GM18502 (cell line): ENCODE data around the gene SLC22A8.
"Not testable (repeated sequence)": the region's sequence is repeated elsewhere in the genome, so short reads cannot be mapped to it uniquely, and the experiment has no call there.

Source experiments
- ATAC-seq: cut with Tn5 transposase; IDR thresholded peaks from one replicate; pipeline ENCODE4 v1.9.1; 2021; ENCODE audit warnings: mild to moderate bottlenecking; ENCODE audit not compliant: unreplicated experiment, poor library complexity

Gene SLC22A8

DNA sequence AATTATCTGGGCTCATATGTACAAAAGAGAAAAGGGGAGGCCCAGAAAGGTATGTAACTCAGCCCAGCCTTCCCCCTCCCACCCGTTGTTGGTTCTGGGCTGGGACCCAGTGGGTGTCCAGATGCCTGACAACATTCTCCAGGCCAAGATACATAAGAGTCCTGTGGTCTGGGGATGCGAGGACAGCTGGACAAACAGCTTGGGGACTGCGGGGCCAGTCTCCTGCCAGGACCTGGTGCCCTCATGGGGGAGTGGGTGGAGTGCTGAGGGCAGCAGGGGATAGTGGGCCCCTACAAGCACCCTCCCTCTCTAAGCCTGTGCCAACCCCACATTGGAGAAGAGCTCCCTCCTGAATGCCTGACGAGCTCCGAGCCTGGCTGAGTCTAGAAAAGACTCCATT lies 27.4 kb downstream of the SLC22A8 start:
- ATAC-seq: no peak

DNA sequence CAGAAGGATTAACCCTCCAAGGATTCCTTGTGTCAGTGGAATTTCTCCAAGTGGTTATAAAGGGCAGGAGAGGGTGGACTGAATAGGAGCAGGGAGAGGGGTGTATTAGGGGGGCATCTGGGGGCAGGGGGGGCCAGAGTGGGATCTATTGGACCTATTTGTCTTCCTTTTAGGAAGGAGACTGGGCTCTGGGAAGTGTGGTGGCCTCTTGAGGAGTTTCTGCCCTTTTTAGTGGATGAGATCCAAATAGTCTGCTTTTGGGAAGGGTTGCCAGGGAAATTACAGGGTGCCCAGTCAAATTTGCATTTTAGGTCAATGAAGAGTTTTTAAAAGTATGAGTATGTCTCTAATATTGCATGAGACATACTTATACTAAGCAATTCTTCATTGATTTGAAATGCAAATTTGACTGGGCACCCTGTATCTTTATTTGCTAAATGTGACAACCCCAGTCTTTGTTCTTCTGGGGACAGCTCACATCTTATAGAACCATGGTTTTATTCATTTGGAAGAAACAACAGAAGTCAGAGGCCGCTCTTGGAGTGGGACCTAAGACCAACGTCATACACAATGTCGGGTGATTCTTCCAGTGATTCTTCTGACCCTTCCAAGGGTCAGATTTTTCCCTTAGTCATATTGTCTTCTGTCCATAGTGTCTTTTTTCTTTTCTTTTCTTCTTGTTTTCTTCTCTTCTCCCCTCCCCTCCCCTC lies 30.4 kb downstream of the SLC22A8 start:
- ATAC-seq: no peak

DNA sequence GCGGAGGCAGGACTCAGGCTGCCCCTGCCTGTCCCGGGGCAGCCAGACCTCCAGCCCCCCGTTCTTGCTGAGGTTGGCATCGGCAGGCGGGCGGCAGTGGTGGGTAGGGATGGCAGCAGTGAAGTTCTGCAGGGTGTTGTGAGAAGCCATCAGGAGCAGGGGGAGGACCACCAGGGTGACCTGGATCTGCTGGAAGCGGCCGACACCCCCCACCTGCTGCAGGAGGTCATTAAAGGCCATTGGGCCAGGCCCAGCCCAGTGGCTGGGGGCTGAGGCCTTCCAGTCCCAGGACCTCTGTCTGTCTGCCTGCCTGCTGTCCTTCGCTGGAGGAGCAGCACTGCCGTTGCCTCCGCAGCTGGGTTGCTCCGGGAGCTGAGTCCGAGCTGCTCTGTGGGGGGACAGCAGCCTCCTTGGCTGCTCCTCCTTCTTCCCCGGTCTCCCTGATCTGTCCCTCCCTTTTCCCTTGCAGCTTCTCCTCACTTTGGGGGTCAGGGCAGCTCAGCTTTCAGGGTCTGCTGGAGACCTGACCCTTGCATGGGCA lies 31.1 kb downstream of the SLC22A8 start, which contains the start of gene SLC22A6:
SLC22A6 (minus strand) TSS at position 517 of the 541 bp plus-strand sequence; CDS start at position 240, 277 bp downstream.
- no peak for ATAC-seq

- ATAC-seq: no peak
These were observed 32.0 kb downstream of the SLC22A8 start for GRCh38 chr11:62983536-62984199.

DNA sequence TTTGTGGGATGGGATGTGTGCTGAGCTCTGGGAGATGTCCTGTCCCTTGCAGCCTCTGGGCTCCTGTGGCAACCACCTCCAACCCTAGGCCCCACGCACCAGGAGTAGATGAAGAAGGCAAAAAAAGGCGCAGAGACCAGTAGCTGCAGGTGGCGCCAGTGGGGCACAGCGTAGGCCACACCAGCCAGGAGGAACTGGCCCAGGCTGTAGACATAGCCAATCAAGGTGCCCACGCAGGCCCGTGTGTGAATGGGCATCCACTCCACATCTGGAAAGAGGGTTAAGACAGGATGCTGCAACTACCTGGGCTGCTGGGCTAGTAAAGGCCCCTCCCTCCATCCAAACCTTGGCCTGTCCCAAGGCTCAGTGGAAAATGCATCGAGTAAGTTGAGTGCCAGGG lies 33.9 kb downstream of the SLC22A8 start:
- ATAC-seq: no peak

- ATAC-seq: no peak
These were observed 35.4 kb downstream of the SLC22A8 start for GRCh38 chr11:62980133-62980760.

DNA sequence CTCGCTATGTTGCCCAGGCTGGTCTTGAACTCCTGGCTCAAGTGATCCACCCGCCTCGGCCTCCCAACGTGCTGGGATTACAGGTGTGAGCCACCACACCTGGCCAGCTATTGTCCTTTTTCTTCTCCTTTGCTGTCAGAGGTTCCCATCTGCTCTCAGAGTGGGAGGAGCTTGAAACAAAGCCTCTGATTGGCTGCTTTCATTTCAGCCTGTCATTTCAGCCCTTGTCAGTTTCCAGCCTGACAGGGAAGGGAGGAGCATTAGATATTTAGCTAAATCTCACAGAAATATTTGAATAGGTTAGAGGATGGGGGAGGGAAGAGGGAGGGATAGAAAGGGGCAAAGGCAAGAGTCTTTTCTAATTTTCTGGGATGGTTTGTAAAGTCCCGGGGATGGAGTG lies 39.5 kb downstream of the SLC22A8 start:
- ATAC-seq: no peak

DNA sequence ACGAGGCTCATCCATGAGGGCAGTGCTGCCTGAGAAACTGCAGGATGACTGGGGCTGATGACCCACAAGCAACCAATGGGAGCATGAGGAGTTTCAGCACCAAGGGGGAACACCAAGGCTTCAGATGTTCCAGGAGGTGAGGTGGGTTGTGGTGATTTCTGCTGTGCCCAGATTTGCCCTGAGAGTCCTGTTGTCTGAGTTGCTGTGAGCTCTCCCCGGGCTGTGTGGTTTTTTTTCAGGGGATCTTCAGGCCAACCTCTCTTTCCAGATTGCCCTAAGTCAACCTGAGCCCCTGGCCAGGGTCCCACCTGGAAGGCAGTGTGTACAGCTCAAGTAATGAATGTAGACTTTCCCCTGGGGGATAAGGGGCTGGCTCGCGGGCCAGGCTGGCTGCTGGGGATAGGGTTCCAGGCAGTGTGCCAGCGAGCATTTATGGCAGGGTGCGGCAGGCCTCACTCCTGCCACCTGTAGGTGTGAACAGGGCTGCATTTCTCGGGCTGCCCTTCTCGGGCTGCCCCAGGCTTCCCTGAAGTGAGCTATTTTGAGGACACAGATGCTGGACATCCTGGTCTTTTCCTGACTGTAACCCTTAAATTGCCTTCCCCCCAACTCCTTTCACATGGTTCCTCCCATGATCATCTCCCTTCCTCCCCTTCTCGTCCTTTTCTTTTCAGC lies 40.7 kb downstream of the SLC22A8 start:
- no peak for ATAC-seq

- ATAC-seq: no peak
These were observed 50.1 kb downstream of the SLC22A8 start for GRCh38 chr11:62965574-62965973.

DNA sequence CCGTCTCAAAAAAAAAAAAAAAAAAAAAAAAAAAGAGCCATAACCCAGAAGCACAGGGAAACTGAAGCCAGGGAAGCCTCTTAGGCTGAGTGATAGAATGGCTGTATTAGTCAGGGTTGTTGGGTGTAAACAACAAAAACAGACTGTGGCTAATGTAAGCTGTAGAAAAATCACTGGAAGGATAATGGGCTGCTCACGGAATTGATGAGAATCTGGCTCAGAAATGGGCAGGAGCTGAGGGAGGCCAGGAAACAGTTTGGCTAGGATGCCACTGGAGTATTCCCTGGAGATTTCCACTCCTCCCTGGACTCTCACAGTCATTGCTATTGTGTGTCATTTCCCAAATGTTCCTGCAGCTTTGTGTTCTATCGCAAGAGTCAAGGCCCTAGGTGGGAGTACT lies 53.2 kb downstream of the SLC22A8 start:
- ATAC-seq: no peak

DNA sequence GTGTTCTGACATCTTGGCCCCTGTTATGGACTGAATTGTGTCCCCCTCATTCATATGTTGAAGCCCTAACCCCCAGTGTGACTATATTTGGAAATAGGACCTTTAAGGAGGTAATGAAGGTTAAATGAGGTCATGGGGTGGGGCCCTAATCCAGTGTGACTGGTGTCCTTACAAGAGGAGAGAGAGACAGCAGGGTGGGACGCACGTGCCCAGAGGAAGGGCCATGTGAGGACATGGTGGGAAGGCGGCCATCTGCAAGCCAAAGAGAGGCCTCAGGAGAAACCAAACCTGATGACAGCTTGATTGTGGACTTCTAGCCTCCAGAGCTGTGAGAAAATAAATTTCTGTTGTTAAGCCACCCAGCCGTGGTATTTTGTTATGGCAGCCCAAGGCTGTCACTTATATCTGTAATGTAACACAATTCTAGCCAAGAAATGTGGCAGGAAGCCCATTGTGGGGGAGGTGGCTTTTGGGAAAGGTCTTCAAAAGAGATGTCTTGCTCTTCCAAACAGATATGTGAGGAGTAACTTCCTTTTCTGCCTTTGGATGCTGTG lies 54.5 kb downstream of the SLC22A8 start:
- no peak for ATAC-seq

GRCh38 chr11:62959422-62959980 lies 56.1 kb downstream of the SLC22A8 start:
- ATAC-seq: no peak

DNA sequence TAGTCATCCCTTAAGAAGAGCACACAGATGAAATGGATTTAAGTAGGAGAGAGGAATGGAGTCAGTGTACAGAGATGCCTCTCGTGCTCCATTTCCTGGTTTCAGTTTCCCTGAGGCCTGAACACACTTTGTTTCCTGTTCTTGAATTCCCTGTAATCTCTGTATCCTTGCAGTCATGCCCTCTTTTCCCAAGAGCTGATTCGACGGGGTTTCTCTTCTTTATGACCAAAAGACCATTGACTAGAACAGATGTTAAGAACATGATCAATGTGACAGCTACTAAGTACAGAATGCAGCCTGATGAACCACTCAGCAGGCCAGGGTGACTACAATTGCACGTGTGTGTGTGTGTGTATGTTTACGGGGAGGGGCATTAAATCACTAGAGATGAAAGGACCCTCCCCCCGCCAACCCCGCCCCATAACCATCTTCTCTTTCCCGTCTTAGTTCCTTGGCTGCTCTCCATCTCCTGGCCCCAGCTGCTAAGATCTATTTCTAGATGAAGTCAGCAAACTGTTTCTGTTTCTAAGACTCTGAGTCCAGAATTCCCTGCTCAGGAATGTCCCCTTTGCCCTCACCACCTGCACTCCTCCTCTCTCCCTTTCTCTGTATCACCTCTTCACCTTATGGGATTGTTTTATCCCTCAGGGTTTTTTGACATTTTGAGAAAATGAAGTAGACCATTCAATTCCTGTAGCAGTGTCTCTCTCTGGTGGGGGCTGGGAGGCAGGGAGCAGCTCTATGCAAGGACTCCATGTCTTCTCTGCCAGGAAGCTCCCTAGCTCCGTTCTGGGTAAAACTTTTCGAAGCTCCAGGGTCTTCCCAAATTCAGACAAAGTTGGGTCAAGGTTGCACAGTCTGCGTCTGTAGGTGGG lies 56.9 kb downstream of the SLC22A8 start:
- ATAC-seq: no peak

GRCh38 chr11:62957147-62957546 lies 58.5 kb downstream of the SLC22A8 start:
- ATAC-seq: no peak

- ATAC-seq: no peak
These were observed 61.2 kb downstream of the SLC22A8 start for GRCh38 chr11:62954478-62954877.

DNA sequence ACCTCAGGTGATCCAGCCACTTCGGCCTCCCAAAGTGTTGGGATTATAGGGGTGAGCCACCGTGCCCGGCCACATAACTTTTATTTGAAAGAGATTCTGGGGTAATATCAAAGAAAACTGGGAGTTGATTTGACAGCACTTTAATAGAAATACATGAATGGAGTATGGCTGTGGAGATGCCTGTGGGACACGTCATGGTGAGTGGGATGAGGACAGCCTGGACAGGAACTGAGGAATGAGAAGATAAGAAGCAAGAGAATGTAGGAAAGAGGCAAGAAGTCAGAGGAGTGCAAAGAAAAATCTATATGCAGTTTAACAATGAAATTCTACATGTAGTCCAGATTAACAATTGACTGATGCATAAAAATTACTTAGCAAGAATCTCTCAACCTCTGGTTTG lies 61.8 kb downstream of the SLC22A8 start:
- no peak for ATAC-seq

DNA sequence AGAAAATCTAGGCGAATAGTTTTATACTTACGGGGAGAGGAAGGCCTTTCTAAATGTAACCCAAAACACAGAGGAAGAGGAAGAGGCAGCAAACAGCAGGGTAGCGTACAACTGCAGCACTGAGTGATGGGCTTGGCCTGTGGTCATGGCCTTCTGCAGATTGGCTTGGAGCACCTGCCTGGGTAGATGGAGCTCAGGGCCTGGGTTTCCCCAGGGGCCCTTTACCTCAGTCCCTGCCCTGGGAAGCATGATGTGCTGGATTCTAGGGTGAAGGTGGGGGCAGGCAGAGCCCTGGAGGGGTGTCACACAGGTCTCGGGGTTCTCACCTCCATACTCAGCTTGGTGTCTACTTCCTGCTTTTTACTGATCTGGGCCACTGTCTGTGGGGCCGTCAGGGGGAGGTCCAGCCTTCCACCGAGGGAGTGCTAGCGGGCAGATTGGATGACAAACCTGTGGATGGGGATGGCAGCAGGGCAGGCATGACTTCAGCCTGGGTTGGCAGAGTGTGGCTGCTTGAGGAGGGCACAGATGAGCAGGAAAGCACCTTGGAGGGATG lies 66.8 kb downstream of the SLC22A8 start:
- ATAC-seq: no peak

DNA sequence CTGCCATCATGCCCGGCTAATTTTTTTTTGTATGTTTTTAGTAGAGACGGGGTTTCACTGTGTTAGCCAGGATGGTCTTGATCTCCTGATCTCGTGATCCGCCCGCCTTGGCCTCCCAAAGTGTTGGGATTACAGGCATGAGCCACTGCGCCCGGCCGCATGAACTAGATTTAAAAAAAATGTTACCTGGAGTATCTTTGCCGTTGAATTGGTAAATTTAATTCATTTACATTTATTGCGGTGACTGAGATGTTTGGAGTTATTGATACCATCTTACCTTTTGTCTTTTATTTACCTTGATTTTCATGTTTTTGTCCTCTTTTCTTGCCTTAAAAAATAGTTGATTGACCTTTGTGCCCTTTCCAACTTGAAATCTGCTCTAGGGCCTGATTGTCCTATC lies 70.1 kb downstream of the SLC22A8 start:
- not testable (repeated sequence) for ATAC-seq
